GM21529 (cell line): Measurements from ENCODE around the gene CLEC4G.
A peak's percentile ranks its signal among the peaks of the same experiment; 100 is the strongest.
"Not testable (repeated sequence)": the region's sequence is repeated elsewhere in the genome, so short reads cannot be mapped to it uniquely, and the experiment has no call there.

Source experiments
- ATAC-seq: cut with Tn5 transposase; IDR thresholded peaks from one replicate; pipeline ENCODE4 v1.9.1; 2021; ENCODE audit not compliant: unreplicated experiment

CLEC4G gene

GRCh38 chr19:7746903-7747884, 15.3 kb upstream of the CLEC4G start, which contains the start of gene CD209:
Gene CD209, minus strand, starts transcription at chr19:7747534. Its CDS starts 23 bp downstream, at chr19:7747511.
- no peak for ATAC-seq

- not testable (repeated sequence) for ATAC-seq
Observed at GRCh38 chr19:7746306-7746705, 14.4 kb upstream of the CLEC4G start.

DNA sequence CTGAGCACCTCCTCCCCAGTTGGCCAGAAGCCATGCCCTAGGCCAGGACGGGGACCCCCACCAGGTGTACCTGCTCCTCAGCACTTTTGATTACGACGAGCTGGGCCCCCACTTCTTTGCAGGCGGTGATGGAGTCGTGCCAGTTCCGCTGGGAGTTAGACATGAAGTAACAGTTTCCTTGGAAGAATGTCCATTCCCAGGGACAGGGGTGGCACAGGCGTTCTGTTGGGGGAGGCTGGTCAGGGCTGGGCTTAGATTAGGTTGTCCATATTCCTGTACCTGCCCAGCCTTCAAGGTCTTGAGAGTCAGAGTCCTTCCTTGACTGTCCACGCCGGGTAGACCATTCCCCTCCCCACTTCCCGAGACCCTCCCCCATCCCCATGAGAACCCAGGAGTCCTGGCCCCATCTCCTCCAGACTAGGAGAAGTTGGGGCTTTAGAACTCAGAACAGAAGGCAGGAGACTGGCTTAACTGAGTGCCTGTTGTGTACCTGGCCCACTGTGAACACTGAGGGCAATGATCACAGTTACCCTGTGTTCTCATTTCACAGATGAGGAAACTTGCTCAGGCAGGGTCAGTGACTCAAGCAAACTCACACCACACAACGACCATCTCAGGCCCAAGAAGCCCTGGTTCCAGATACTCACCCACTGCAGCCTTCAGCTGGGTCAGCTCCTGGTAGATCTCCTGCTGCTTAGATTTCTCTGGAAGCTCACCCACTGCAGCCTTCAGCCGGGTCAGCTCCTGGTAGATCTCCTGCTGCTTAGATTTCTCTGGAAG, 13.2 kb upstream of the CLEC4G start:
- ATAC-seq, result no peak

DNA sequence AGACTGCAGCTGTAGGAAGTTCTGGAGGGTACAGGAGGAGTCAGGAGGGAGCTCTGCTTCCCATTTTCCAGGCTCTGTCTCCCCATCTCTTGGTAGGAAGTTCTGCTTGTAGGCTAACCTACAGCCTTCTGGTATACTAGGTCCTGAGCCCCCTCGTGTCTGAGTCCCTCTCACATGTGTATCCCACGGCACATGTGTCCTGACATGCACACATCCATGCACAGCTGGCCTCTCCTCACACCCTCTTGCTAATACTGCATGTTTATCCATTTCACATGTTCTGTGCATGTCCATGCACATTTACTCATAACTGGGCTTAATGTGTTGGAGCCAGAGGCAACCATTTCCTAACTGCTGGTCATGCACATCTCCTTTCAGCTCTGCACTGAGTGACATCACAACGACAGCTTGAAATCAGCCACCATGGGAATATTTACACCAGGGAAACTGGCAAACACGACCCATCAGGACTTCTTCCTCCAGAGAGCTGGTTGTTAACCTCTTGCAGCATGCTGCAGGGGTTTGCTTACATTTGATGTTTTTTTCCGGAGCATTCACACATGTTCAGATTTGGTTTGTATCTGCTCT, 12.4 kb upstream of the CLEC4G start:
- no peak for ATAC-seq

- ATAC-seq, result peak; percentile 80
Observed at GRCh38 chr19:7743425-7743841, 11.5 kb upstream of the CLEC4G start.

DNA sequence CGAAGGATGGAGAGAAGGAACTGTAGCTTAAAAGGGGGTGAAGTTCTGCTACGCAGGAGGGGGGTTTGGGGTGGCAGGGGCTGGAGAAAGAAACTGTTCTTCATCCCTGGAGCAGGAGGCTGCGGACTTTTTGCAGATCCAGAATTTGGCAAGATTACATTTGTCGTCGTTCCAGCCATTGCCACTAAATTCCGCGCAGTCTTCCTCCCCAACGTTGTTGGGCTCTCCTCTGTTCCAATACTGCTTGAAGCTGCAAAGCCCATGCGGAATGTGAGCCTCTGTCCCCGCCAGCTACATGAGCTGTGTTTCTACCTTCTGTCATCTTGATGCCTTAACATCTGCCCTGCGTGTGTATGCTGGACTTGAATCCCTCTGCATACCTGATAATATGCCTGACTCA, 11.1 kb upstream of the CLEC4G start:
- no peak for ATAC-seq

DNA sequence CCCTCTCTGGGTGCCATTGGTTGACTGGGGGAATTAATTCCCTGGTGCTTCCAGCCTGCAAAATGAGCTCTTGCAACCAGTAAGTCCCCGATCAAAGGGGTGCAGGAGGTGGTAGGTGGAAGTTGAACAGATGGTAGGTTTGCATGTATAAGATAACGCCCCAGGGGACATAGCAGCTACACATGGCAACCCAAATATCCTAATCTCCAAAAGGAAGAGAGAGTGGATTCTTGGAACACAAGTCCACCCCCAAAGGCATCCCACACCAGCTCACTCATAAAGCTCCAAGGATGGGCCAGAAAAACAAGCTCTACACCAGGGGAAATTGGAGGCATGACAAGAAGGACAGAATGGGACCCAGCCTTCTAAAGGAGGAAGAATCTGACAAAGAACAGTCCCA, 10.7 kb upstream of the CLEC4G start:
- no peak for ATAC-seq

DNA sequence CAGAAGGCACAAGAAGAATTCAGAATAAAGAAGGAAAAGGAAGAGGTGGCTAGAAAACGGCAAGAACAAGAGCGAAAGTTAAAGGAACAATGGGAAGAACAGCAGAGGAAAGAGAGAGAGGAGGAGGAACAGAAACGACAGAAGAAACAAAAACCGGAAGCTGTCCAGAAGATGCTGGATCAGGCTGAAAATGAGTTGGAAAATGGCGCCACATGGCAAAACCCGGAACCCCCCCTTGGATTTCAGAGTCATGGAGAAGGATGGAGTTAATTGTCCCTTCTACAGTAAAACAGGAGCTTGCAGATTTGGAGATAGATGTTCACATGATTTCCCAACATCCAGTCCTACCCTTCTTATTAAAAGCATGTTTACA, 8.8 kb upstream of the CLEC4G start:
- no peak for ATAC-seq

DNA sequence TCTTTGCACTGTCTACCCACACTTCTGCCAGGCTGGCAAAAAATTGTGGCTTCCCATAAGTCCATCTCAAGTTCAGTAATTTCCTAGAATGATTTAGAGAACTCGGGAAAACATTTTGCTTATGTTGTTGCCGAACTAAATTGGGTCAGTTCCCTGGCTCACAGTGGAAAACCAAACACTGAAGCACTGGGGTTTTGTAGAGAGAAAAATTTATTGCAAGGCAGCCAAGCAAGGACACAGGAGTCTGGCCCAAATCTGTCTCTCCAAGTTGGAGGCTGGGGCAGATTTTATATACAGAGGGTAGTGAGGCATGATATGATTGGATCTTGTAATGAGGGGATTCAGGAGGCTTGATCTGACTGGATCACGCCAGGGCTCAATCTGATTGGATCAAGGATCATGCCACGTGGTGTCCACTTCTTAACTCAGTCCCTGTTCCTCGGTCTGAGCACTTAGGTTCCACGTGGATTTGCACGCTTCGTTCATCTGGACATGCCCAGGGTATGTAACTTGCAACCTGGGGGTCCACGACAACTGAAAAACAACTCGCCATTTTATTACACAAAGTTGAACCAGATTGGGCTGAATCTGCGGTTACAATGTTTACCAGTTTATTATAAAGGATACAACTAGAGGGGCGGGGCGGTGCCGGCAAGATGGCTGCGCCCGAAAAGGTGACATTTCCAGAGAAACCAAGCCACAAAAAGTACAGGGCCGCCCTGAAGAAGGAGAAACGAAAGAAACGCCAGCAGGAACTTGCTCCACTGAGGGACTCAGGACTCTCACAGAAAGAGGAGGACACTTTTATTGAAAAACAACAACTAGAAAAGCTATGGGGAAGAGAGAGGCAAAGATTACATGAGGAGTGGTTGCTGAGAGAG, 8.1 kb upstream of the CLEC4G start:
- no peak for ATAC-seq

DNA sequence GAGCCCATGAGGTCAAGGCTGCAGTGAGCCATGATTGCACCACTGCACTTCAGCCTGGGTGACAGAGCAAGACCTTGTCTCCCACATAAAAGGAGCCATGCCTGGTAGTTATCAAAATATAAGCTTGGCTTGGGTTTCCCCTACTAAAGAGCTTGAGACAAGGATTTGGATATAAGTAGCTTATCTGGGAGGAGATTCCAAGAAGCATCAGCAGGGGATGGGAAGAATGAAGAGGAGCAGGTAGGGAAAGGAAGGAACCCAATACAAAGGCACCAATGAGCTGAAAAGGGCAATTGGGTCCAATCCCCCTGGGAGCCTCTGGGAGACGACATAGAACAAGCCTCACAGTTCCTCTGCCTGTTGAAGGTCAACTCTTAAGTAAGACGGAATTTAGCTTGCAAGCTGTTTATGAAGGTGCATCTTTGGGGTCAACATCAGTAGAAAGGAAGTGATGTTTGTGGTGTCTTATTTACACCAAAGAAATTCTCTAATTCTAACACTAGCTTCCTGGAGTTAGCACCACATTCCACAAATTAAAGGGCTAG, 7.4 kb upstream of the CLEC4G start:
- ATAC-seq, result no peak

DNA sequence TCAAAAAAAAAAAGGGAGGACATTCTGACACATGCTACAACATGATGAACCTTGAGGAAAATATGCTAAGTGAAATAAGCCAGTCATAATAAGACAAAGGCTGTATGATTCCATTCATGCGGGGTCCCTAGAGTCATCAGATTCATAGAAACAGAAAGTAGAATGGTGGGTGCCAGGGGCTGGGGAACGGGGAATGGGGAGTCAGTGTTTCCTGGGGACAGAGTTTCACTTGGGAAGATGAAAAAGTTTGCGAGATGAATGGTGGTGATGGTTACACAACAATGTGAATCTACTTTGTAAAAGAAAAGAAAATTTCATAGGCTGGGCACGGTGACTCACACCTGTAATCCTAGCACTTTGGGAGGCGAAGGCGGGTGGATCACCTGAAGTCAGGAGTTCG, 6.1 kb upstream of the CLEC4G start:
- ATAC-seq, result no peak

DNA sequence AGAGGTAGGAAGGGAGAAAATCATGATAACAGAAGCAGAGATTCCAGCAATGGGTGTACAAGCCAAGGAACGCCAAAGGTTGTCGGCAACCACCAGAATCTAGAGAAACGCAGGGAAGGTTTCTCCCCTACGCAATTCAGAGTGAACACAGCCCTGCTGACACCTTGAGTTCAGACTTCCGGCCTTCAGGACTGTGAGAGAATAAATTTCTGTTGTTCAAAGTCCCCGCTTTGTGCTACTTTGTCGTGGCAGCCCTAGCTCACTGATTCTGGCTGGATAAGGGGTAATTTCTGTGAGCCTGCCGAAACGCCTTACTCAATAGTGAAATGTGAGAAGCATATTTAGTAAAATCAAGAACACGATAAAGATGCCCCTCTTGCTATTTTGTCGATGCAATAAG, 5.3 kb upstream of the CLEC4G start:
- ATAC-seq, result no peak

- no peak for ATAC-seq
Observed at GRCh38 chr19:7736148-7736547, 4.2 kb upstream of the CLEC4G start.

GRCh38 chr19:7734220-7735203, 2.6 kb upstream of the CLEC4G start:
- ATAC-seq, result no peak

- no peak for ATAC-seq
Observed at GRCh38 chr19:7733376-7733775, 1.5 kb upstream of the CLEC4G start.

DNA sequence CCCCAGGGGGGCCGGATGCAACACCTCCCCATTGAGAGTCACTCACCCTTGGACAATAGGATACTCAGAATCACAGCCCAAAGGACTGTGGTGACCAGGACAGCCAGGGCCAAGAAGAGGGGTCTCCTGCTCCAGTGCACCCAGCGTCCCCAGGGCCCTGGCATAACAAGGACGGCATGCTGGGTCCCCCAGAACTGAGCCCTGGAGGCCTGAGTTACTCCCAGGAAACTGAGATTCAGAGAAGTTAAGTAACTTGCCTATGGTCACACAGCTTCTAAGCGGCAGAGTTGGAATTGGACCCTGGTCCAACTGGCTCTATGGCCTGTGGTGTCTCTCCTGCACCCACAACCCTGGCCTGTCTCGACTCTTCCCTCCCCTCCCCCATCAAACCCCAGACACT, 295 bp downstream of the CLEC4G start:
- no peak for ATAC-seq

DNA sequence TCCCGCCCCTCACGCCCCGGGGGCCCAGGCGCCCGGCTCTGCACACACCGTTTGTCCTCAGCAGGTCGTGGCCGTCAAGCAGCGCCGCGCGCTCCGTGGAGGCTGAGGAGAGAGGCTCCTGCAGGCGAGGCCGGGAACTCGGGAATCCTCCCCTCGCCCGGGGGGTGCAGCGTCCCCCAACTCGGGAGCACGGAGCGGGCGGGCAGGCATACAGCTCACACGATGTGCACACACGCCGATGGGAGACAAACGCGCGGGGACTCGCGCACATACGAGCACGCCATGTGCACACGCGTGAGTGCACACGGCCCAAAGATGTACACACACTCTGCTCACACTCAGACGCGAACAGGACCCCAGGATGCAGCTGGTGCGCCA, 703 bp downstream of the CLEC4G start:
- ATAC-seq, result no peak

GRCh38 chr19:7730286-7731217, 1.4 kb downstream of the CLEC4G start:
- ATAC-seq, result no peak
